AG20443 (cell line): ENCODE data around the gene NDUFAF3.

Experiments used
- DNase-seq: peaks from one replicate; pipeline ENCODE4 v3.0.0; 2012; ENCODE audit warnings: low spot score, mixed read lengths

Gene NDUFAF3, protein sequence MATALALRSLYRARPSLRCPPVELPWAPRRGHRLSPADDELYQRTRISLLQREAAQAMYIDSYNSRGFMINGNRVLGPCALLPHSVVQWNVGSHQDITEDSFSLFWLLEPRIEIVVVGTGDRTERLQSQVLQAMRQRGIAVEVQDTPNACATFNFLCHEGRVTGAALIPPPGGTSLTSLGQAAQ

DNA sequence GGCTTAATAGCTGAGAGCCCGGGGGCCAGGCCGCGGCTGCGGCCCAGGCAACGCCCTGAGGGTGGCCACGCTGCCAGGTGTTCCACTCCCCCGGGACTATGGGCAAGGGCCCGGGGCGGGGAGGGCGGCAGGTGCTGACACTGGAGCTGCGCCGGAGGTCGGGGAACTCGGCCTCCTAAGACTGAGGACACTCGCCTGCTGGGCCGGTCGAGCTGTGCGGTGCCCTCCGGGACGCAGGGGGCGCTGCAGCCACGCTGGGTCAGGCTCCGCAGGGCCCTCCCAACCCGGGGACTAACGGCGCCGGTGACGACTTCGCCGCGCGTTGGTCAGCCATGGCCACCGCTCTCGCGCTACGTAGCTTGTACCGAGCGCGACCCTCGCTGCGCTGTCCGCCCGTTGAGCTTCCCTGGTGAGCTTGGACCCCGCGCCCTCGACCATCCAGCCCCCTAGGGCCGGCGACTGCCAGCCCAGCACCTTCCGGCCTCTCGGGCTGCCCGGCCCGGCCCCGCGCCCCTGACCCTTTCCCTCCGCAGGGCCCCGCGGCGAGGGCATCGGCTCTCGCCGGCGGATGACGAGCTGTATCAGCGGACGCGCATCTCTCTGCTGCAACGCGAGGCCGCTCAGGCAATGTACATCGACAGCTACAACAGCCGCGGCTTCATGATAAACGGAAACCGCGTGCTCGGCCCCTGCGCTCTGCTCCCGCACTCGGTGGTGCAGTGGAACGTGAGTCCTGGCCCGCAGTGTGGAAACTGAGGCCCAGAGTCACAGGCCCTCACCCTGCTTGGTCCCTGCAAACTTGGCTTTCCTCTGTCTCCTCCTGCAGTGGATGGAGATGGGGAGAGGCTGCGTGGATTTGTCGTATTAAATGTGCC, at the start of gene NDUFAF3:
Gene NDUFAF3 (plus strand): TSS at position 309 of the 875 bp plus-strand sequence. CDS start 24 bp downstream, at position 333.
- DNase-seq: peak; percentile 93

- no peak for DNase-seq
Measured at GRCh38 chr3:48974076-48974864, 47.7 kb upstream of the NDUFAF3 start.

DNA sequence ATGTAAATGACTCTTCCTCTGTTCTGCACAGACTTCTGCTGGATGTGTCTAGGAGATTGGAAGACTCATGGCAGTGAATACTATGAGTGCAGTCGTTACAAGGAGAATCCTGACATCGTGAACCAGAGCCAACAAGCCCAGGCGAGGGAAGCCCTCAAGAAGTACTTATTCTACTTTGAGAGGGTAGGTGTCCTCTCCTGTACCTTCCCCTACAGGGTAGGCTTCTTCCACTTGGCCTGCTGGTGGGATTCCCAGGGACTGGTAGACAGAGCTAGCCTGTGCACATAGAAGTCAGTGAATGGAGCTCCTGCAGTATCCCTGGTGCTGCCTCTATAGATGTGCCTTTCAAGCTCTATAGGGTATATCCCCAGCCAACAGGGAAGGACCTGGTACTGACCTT, 42.5 kb upstream of the NDUFAF3 start:
- no peak for DNase-seq

- DNase-seq: no peak
Measured at GRCh38 chr3:48980295-48980694, 41.6 kb upstream of the NDUFAF3 start.

- no peak for DNase-seq
Measured at GRCh38 chr3:48982016-48982415, 39.9 kb upstream of the NDUFAF3 start.

GRCh38 chr3:48982686-48983085, 39.2 kb upstream of the NDUFAF3 start:
- DNase-seq: no peak

GRCh38 chr3:48983096-48983495, 38.8 kb upstream of the NDUFAF3 start:
- DNase-seq: no peak

DNA sequence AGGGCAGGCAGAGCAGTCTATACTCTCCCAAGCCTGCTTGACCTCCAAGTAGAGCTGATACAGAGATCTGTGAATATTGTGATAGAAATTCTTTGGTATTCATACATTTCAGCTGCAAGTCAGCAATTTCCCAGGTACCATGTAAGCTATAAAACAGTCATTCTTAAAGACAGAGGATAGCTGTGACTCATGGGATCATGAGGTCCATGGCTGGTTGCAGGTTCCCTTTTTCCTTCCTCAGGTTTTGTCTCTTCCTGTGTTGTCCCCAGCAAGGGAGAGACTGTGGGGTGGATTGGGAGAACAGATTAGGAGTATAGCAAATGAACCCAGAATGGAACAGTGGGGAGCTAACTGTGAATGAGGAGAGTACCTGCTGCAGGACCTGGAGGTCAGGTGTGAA, 37.3 kb upstream of the NDUFAF3 start:
- DNase-seq: no peak

GRCh38 chr3:48985831-48986376, 36.0 kb upstream of the NDUFAF3 start:
- DNase-seq: no peak

DNA sequence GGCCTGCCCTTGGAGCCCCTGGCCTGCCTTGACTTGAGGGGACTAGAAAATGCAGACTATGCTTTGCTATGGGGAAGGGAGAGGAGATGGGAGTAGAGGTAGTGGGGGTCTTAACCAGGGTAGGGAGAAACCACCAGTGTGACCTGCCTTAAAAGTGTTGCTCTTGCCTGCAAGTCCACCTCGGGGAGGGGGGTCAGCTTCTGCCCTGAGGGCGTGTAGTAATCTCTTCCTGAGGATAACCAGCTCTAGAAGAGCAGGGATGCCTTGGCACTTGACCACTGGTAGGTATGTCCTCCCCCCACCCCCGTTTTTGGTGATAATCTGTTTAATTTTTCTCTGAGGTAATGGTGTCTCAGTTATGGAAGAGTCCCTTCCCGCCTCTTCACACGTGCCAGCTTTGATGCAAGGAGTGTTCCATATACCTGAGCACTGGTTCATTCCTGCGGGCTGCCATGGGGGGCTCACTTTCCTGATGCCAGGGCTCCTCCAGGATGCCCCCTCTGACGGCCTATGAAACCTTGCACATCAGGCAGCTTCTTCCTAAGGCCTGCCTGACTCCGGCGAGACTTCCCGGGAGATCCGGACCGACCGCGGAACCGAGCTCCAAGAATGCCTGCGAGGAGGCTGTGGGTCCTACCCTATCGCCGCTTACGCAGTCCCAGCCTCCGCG, 32.7 kb upstream of the NDUFAF3 start:
- peak; percentile 31 for DNase-seq

GRCh38 chr3:48989796-48990635, 31.9 kb upstream of the NDUFAF3 start, which contains the start of gene P4HTM:
Gene P4HTM, plus strand, starts transcription at chr3:48990241. Its CDS starts 16 bp downstream, at chr3:48990257.
- peak; percentile 95 for DNase-seq

- DNase-seq: peak; percentile 39
Measured at GRCh38 chr3:48990636-48991469, 31.1 kb upstream of the NDUFAF3 start.

- DNase-seq: no peak
Measured at GRCh38 chr3:48991851-48992545, 29.9 kb upstream of the NDUFAF3 start.

- no peak for DNase-seq
Measured at GRCh38 chr3:48993834-48994233, 28.1 kb upstream of the NDUFAF3 start.

- no peak for DNase-seq
Measured at GRCh38 chr3:48996640-48997039, 25.3 kb upstream of the NDUFAF3 start.

DNA sequence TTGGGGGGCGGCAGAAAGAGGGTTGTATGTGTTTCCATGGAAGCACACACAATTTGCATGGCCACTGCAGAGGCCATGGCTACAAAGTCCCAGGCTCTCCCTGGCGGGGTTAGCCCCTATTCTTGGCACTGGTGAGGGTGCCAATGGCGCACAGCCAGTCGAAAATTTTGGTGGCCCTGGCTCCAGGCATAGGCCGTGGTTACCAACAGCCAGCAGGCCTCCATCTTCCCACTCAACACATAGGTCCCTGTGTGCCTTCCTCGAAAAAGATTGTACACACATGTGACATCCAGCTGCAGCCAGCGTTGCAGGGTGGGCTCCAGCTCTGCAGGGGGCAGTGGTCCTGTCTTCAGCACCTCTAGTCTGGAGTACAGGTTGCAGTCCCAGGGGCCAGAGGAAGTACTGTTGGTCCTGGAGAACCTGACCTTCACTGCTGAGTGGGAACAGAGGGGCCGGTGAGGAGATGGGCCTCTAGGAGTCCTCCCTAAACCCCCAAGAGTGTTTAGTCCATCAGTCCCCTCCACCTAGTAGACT, 24.8 kb upstream of the NDUFAF3 start:
- DNase-seq: no peak

DNA sequence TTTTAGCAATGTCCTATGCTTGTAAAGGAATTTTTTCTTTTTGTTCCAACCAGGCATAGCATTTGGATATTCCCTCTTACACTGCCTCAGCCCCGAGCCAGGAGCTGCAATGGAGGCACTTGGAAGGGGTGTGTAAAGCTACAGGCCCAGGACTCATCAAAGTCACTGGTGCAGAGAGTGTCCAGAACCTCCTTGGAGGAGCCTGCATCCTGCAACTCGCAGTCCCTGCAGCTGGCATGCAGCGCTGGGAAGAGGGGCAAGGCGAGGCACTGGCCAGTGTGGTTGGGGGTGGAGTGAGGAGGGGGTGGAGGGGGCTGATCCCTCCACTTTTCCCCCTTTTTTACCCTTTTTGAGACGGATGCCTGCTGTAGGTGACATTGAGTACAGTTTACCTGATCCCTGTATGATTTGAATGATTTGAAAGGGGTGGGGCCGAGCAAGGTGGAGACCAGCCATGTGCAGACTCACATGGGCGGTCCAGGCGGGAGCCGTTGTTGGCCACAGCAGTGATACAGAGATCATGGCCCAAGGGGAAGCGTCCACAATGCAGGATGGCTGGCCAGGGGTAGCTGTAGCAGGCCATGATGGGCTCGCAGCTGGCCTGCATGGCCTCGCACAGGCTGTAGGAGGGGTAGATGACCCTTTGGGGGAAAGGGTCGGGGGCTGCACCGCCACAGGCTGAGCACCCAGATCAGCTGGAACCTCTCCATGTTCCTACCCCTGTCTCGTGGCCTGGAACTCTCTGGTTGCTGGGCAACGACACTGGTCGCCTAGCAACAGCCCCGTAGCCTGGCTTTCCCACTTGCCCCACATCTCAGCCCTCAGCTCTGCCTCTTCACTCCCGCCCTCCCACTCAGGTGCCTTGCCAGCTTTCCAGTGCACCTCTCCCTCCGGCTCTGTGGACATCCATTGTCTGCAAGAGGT, 23.9 kb upstream of the NDUFAF3 start:
- DNase-seq: no peak
